GM21360 (cell line): ENCODE data around the gene PPP1R1B.

Experiments used
- ATAC-seq: cut with Tn5 transposase; IDR thresholded peaks from one replicate; pipeline ENCODE4 v1.9.1; 2021; ENCODE audit warnings: mild to moderate bottlenecking, moderate library complexity; ENCODE audit not compliant: unreplicated experiment

The PPP1R1B gene

DNA sequence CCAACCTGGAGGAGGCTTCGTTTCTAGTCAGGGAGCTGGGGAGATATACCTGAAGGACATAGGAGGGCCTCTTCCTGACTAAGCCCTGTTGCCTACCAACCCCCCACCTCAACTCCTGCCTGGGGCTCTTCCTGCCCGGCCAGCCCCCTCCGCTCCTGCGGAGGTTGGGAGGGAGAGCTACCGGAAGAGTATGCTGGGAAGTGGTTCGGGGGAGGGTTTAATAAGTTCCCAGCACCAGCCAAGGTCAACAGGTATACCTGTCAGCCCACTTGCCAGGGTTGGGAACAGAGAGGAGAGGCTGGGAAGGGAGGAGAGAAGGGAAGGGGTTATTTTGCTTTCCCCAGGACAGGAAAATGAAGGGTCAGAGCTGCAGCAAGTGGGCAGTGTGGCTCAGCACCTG, 4.7 kb downstream of the PPP1R1B start:
- ATAC-seq, result no peak

DNA sequence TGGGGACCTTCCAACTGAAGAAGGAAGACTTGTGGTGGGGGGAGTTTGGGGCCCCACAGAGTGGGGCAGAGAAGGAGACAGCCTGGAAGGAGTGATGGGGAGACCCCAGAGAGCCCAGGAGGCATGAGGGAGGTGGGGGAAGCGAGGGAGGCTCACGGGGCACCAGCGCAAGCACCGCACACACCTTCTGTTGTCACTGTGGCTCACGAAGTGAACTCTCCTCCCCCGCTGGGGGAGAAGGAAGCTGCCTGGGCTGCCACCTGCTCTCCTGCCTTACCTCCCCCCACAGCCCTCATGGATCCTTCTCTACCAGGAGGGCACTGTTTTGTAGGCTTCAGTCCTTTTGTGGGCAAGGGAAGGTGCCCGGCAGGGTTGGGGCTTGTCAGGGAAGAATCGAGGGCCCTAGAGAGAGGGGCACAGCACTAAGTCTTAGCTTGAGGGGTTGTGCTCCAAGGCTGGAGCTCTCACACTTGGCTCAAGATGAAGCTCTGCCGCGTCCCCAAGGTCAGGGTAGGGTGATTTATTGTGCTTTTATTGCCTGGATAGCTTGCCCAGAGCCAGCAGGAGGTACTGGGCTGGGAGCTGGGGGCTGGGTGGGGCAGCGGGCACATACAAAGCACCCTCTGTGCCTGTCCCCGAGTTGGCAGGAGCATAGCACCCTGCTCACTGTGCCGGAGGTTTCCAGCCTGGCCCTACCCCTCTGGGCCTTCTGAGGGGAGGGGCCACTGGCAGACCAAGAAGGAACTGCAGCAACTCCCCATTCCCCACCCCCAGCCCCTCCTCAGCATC, 5.6 kb downstream of the PPP1R1B start:
- ATAC-seq, result no peak

DNA sequence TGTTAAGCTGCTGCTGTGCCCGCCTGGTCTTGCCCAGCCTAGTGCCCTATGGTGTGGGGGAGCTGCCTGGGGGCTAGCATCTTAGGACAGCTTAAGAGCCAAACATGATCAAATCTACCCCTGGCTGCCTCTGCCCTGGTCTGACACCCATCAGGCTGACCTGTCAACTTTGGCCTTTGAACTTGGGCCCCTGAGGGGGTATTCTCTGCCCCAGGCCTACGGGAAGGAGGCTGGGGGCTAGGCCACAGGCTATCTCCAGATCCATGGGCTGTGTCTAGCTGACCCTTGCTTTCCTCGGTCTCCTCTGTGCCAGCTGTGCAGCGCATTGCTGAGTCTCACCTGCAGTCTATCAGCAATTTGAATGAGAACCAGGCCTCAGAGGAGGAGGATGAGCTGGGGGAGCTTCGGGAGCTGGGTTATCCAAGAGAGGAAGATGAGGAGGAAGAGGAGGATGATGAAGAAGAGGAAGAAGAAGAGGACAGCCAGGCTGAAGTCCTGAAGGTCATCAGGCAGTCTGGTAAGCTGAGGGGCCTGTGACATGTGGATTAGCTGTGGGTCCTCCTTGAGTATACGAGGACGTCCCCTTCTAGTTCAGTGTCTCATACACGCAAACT, 6.9 kb downstream of the PPP1R1B start:
- no peak for ATAC-seq

DNA sequence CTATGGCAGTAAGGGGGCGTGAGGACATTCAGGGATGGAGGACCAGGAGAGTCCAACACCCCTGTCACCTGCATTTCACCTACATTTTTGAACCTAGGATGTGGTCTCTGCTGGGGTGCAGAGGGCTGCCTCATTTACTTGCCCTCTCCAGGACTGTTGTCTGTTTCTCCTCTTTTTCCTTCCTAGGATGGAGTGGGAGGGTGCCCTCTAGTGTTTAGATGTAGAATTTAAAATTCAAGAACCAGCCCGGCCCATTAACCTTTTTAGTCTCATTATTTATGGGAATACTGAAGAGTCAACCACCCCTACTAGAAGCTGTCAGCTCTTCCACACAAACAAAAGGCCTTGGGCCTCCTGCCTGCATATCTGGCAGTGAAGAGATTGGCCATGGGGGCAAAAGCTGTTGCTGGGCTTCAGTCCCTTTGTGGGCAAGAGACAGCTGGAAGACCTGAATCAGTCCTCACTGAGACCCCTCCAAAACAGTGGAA, 7.7 kb downstream of the PPP1R1B start:
- no peak for ATAC-seq

DNA sequence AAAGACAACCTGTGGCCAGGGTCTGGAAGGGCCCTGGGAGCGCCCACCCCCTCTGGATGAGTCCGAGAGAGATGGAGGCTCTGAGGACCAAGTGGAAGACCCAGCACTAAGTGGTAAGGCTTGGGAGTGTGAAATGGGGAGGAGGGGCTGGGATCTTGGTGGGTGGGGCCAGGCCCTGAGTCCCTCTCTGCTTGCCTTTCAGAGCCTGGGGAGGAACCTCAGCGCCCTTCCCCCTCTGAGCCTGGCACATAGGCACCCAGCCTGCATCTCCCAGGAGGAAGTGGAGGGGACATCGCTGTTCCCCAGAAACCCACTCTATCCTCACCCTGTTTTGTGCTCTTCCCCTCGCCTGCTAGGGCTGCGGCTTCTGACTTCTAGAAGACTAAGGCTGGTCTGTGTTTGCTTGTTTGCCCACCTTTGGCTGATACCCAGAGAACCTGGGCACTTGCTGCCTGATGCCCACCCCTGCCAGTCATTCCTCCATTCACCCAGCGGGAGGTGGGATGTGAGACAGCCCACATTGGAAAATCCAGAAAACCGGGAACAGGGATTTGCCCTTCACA, 8.9 kb downstream of the PPP1R1B start:
- no peak for ATAC-seq

DNA sequence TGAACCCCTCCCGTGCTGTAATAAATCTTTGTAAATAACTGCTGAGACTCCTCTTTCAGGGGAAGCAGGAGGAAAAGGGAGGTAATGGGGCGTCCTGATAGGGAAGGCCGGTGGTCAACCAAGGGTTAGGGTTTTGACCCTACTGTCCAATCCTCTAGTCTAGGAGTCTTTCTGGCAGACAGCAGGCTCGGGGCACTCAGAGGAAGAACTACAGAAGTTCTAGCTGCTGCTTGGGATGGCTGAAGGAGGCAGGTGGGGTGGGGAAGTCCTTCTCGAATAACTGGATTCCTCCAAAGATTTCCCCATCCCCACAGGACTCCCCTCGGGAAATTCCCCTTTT, 9.8 kb downstream of the PPP1R1B start:
- no peak for ATAC-seq

DNA sequence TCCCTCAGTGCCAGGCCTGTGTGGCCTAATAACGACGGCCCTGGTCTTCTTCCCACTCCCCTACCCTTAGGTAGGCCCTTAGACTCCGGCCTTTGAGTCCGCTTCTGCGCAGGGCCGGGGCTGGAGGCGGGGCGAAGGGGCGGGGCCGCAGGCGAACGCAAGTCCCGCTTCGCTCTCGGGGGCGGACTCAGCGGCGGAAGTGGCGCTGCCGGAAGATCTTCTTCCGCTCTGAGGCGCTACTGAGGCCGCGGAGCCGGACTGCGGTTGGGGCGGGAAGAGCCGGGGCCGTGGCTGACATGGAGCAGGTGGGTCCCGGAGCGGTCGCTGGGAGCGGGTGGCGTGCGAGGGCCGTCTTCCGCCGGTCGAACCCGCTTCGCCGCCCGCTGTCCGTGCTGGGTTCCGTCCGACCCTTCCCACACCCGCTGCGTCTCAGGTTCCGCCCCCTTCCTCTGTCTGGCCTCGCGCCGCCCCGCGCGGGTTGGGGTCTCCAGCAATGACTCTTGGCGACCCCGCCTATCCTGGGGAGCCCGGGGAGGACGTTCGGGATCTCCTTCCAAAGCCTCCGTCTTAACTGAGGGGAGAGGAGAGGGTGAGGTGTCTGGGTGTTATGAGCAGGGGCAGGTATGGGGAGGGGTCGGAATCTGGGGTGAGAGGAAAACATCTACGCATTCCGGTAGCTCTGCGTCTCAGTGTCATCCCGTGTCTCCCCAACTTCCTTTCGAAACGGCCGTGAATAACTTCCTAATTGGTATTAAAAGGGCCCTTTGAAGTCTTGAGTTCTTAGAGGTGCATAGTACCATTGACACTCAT, 10.4 kb downstream of the PPP1R1B start, which contains the start of gene STARD3:
Gene STARD3, plus strand, starts transcription at position 218 of the 810 bp plus-strand sequence. CDS start 16,388 bp downstream, outside the sequence.
- peak; percentile 77 for ATAC-seq

DNA sequence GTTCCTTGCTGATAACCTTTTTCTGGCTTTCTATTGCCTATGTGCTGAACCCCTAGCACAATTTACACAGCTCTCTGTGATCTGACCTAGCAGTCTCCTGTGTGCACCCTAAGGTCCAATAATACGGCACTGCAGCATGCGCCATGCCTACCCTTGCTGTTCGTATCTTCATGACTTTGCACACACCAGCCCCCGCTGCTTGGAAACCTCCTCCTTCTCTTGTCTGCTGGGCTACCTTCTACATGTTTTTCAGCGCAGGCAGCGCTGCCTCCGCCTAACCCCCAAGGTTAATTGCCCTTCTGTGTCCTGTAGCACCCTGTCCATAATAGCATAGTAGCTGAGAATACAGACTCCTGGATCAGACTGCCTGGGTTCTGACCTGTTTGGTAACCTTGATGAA, 11.6 kb downstream of the PPP1R1B start:
- ATAC-seq, result no peak

DNA sequence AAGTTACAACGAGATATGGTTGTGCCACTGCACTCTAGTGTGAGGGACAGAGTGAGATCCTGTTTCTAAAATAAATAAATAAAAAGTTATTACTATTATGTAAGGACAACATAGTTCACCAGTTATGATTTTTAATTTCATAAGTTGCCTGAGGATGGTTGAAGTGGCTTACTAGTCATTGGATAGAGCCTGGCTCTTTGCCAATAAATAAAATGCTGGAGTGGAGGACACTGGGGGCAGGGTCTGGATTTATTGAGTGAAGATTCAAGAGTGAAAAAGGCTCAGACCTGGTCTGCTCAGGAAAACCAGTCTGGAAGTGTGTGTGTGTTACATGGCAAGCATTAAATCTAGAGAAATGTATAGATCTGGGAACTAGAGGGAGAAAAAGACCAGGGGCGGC, 12.3 kb downstream of the PPP1R1B start:
- no peak for ATAC-seq

DNA sequence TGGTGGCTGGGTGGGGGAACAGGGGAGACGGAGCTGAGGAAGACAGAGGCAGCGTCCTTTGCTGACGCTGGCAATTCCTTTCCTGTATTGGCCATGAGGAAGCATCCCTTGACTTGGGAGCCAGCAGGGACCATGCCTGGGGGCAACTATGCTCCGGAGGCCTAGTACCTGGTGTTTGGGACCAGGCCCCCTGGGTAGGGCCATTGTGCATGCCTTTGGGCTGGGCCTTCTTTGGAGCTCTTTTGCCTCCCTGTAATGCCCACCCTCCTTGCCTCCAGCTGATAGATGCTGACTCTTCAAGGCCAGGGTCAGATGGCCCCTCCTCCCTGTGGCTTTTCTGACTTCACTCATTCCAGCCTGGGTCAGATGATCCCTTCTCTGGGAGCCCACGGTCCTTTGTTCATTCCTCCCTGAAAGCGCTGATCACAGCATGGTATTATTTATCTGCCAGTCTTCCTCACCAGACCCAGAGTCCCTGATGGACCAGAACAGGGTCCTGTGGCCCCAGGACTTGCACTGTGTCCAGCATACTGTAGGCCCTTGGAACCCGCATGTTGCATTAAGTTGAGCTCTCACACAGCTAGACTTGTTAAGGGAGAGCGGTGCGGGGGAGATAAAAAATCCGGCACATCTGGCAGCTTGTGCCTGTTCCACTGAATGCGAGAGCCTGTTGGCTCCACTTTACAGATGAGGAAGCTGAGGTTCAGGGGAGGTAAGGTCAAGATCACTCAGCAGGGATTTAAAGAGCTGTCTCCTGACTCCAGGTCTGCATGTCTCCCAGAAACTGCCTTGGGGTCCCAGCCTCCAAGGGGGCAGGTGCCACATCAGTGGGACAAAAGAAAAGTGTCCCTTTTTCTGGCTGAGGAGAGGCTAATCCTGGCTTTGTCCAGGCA, 13.1 kb downstream of the PPP1R1B start:
- ATAC-seq, result no peak

DNA sequence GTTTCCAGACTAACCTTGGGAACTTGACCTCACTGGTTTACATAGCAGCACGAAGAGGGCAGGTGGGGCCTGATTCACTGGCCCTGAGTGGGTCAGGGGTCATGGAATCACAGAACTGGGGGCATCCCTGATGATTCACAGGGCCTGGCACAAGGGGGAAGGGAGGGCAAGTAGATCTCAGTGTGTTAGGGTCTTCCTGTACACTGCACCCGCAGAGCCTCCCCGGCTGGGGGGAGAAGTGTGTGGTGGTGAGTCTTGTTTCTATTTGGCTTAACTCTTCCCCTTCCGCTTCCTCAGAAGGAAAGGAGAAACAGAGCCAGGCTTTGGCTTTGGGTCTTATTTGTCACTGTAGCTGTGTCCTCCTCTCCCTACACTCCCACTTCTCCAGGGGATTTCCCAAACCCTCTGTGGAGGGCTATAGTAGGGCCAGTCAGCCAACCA, 13.9 kb downstream of the PPP1R1B start:
- ATAC-seq, result no peak

DNA sequence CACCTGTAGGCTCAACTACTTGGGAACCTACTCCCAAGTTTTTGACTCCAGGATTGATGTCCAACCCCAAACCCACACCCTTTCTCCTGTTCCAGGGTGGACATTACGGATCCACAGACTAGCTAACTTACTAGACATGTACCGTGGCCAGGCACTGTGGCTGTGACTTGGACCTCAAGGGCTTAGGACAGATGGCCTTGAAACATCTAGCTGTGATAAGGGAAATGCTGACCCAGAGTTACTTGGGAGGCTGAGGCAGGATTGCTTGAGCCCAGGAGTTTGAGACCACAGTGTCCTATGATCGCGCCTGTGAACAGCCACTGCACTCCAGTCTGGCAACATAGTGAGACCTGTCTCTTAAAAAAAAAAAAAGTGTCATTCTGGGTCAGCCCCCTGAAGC, 14.3 kb downstream of the PPP1R1B start:
- ATAC-seq, result no peak

DNA sequence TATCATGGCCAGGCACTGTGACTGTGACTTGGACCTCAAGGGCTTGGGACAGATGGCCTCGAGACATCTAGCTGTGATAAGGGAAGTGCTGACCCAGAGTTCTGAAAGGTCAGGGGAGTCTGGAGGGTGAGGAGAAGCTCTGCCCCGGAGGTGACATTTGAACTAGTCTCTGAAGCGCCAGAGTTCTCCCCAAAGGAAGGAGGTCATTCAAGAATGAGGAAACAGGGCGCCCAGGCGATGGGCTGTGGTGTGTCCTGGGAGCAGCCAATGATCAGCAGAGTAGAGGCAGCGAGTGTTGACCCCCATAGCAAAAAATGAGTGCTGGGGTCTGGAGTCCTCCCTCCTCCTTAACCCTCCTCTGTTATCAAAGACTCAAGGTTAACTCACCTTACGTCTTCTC, 15.1 kb downstream of the PPP1R1B start:
- no peak for ATAC-seq

DNA sequence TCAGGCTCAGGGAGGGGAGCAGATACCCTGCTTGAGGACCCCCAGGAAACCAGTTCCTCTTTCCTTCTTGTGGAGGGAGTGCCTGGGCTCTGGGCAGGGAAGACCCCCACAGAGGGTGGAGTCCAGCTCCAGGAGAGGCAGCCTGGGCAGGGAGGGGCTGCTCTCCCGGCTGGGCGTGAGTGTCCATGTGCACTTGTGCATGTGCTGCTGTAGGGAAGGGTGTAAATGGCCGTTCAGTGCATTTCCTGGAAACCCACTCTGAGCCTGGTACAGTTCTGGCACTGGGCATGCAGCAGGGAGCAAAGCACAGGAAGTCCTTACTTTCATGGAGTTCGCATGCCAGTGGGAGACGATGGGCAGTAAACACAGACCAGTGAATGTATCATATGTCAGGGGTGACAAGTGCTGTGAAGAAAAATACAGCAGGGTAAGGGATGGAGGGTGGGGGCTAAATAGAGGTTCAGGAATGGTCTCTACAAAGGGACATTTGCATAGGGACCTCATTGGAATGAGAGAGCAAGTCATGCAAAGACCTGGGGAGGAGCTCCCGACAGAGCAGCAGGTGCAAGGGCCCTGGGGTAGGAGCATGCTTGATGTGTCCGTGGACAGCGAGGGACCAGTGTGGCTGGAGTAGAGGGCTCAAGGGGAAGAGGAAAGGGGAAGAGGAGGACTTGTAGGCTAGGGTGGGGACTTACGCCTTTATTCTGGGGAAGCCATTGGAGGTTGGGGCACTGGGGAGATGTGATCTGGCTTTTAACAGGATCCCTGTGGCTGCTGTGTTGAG, 15.7 kb downstream of the PPP1R1B start:
- ATAC-seq, result no peak

DNA sequence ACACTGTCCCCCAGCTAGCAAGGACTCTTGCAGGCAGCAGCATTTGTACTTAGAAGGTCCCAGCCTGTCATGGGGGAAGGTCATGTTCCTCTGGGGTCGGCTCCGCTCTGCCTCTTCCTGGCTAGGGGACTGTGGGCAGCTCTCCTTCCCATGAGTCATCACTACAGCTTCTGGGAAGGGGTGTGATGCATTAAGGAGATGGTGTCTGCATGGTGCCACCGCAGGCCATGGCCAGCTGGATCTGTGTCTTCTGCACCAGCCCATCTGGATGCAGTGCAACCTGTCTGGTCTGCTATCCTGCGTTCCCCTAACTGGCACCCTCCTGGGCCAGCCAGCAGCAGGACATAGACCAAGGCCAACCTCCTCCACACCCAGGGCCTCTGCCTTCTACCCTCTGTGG, 16.5 kb downstream of the PPP1R1B start:
- no peak for ATAC-seq

DNA sequence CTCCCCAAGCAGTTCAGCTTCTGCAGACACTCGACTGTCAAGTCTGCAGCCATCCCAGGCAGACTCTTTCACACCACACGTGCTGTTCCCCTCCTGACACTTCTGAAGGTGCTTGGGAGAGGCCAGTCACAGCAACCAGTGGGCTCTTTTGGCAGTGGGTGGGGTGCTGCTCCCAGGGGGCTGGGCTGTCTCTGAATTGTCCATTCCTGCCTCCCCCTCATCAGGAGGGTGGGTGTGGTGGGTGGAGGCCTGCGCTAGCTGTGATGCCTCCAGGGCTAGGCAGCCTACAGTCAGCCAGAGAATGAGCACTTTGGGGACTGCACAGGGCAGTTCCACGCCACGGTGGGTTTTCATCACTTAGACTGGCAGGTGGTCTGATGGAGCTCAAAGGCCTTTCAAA, 20.5 kb downstream of the PPP1R1B start:
- ATAC-seq, result no peak

DNA sequence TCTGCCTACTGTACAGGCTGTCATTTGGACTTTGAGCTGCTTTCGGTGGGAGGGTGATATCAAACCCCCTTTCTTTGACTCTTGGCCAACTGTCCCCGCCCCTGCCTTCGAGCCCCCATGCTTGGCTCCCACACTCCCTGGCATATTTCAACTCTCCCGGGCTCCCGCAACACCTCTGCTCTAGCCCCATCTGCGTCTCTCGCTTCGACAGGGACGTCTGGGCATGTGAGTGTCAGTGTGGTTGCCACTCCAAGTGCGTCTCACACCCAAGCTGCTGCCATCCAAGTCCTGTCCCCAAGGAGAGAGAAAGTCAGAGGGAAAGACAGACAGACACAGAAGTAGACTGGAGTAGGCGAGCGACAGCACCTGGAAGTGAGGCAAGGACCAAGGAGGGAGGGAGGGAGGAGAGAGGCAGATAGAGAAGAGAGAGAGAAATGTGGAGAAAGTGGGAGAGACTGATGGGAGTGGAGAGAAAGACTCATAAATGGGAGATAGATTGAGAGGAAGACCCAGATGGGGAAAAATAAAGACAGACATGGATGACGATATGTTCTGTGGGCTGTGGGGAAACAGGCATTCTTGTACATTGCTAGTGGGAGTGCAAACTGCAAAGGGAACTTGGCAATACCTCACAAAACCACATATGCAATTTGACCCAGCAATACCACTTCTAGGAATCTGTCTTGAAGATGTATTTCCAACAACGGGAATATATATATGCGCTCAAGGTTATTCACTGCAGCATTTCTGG, 22.0 kb downstream of the PPP1R1B start:
- no peak for ATAC-seq

DNA sequence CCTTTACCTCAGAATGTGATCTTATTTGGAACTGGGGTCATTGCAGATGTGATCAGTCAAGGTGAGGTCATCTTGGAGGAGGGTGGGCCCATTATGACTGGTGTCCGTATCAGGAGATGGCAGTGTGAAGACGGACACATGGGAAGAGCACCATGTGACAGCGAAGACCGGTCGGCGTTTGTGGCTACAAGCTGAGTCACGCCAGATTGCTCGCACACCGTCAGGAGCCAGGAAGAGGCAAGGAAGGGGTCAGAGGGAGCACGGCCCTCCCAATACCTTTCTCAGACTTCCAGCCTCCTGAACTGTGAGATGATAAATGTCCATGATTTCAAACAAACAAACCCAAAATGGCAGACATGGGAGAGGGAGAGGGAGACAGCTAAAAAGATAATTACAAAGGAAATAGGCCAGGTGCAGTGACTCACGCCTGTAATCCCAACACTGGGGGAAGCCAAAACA, 23.4 kb downstream of the PPP1R1B start:
- ATAC-seq, result no peak
